GM12873 (cell line): ENCODE data around the gene PLEKHA4.

ENCODE experiments used
- TF ChIP-seq, protein P1 (sequence below): IDR thresholded peaks from 2 replicates; pipeline ENCODE4 v1.5.1; 2012; ENCODE audit warnings: low read depth, mild to moderate bottlenecking, moderate library complexity, low read length, control low read depth; ENCODE audit not compliant: insufficient read depth; ENCODE audit errors: missing control alignments

PLEKHA4 gene

DNA sequence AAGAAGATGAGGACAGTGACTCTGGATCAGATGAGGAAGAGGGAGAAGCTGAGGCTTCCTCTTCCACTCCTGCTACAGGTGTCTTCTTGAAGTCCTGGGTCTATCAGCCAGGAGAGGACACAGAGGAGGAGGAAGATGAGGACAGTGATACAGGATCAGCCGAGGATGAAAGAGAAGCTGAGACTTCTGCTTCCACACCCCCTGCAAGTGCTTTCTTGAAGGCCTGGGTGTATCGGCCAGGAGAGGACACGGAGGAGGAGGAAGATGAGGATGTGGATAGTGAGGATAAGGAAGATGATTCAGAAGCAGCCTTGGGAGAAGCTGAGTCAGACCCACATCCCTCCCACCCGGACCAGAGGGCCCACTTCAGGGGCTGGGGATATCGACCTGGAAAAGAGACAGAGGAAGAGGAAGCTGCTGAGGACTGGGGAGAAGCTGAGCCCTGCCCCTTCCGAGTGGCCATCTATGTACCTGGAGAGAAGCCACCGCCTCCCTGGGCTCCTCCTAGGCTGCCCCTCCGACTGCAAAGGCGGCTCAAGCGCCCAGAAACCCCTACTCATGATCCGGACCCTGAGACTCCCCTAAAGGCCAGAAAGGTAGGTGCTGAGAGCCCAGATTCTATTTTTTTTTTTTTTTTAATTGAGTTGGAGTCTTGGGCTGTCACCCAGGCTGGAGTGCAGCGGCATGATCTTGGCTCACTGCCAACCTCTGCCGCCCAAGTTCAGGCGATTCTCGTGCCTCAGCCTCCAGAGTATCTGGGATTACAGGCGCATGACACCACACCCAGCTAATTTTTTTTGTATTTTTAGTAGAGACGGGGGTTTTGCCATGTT lies 6.1 kb upstream of the PLEKHA4 start:
- TF ChIP-seq, protein P1, sequence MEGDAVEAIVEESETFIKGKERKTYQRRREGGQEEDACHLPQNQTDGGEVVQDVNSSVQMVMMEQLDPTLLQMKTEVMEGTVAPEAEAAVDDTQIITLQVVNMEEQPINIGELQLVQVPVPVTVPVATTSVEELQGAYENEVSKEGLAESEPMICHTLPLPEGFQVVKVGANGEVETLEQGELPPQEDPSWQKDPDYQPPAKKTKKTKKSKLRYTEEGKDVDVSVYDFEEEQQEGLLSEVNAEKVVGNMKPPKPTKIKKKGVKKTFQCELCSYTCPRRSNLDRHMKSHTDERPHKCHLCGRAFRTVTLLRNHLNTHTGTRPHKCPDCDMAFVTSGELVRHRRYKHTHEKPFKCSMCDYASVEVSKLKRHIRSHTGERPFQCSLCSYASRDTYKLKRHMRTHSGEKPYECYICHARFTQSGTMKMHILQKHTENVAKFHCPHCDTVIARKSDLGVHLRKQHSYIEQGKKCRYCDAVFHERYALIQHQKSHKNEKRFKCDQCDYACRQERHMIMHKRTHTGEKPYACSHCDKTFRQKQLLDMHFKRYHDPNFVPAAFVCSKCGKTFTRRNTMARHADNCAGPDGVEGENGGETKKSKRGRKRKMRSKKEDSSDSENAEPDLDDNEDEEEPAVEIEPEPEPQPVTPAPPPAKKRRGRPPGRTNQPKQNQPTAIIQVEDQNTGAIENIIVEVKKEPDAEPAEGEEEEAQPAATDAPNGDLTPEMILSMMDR, result no peak

DNA sequence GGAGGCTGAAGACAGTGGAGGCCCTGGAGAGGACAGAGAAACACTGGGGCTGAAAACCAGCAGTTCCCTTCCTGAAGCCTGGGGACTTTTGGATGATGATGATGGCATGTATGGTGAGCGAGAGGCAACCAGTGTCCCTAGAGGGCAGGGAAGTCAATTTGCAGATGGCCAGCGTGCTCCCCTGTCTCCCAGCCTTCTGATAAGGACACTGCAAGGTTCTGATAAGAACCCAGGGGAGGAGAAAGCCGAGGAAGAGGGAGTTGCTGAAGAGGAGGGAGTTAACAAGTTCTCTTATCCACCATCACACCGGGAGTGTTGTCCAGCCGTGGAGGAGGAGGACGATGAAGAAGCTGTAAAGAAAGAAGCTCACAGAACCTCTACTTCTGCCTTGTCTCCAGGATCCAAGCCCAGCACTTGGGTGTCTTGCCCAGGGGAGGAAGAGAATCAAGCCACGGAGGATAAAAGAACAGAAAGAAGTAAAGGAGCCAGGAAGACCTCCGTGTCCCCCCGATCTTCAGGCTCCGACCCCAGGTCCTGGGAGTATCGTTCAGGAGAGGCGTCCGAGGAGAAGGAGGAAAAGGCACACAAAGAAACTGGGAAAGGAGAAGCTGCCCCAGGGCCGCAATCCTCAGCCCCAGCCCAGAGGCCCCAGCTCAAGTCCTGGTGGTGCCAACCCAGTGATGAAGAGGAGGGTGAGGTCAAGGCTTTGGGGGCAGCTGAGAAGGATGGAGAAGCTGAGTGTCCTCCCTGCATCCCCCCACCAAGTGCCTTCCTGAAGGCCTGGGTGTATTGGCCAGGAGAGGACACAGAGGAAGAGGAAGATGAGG lies 5.3 kb upstream of the PLEKHA4 start:
- TF ChIP-seq, protein P1, result no peak

DNA sequence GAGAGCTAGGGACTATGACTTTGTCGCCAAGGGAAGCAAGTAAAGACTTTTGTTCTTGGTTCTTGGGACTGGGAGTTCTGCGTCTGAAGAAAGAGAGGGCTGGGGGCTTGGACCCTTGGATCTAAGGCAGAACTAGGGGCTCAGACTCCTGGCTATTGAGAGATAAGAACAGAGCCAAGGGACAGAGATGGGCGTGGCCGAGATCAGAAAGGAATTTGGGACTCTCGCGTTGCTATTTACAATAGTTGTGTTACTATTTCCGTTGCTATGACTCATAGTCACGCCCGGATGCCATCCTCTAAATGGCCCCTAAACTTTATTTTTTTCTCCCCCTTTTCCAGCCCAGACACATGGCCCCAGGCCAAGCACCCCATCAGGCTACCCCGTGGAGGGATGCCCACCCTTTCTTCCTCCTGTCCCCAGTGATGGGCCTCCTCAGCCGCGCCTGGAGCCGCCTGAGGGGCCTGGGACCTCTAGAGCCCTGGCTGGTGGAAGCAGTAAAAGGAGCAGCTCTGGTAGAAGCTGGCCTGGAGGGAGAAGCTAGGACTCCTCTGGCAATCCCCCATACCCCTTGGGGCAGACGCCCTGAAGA lies 4.6 kb upstream of the PLEKHA4 start:
- TF ChIP-seq, protein P1, result no peak

DNA sequence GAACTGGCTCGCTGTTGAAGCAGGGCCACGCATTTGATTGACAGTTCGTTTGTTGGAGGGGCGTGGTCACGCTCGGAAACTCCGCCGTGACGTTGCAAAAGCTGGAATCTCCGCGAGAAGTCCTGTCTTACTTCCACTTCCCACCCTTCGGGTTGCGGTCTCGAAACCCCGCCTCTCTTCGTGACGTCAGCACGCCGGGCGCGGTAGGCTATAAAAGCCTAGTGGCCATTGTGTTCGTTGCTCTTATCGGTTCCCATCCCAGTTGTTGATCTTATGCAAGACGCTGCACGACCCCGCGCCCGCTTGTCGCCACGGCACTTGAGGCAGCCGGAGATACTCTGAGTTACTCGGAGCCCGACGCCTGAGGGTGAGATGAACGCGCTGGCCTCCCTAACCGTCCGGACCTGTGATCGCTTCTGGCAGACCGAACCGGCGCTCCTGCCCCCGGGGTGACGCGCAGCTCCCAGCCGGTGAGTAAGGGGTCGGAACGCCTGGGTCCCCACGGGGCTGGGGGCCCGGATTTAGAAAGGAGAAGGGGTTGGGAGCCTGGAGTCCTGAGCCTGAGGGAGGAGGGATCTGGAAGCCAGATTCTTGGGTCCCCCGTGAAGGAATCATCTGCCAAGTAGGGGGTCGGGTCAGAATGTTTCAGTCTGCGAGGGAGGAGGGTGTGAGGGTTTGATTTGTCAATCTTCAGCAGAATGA lies 3.9 kb upstream of the PLEKHA4 start, which contains the start of gene PPP1R15A:
TSS of gene PPP1R15A (plus strand) at position 240 of the 702 bp plus-strand sequence. CDS start 813 bp downstream, outside the sequence.
- TF ChIP-seq, protein P1, result no peak

DNA sequence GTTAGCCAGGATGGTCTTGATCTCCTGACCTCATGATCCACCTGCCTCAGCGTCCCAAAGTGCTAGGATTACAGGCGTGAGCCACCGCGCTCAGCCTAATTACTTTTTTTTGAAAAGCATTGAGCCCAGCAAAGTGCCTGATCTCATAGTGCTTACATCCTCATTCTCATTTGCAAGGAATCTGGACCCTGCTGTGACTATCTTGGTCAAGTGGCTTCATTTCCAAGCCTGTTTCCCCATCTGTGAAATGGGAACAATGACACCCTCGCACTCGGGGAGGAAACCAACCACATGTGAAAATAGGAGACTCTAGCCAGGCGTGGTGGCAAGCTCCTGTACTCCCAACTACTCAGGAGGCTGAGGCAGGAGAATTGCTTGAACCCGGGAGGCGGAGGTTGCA lies 1.6 kb upstream of the PLEKHA4 start:
- TF ChIP-seq, protein P1, result no peak

DNA sequence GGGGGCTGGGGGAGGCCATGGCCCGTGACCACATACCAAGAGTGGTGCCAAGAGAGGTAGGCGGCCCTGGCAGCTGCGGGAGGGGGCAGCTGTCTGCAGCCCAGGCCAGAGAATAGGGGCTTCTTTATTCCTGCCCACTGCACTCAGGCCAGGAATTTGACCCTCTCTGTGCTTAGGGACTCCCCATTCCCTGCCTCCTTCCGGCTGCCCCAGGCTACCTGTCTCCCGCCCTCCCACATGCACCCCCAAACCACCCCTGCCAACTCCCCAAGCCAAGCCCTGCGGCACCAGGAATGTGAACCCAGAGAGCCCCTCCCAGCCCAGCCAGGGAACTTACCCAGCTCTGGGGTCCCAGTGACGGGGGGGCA lies 687 bp downstream of the PLEKHA4 start:
- TF ChIP-seq, protein P1, result no peak
